GM23338 (cell line): ENCODE measurements around the gene KLF11. TPM values are rescaled to one million over a fixed set of nuclear protein-coding genes. Genes with fewer than 3 reads are reported as not detected.

Experiments
- ATAC-seq: fragments of 200-7000 bp; cut with Tn5 transposase; 3 replicates; pipeline ENCODE4 v1.9.1; 2020
- DNase-seq: peaks from one replicate; pipeline ENCODE4 v3.0.0-alpha.2; 2015; ENCODE audit warnings: low spot score
- H2AFZ ChIP-seq: fragments of 200-600 bp; sonication (generic); 2 replicates; pipeline ENCODE4 v1.8.0; 2016; ENCODE audit warnings: antibody characterized with exemption, mild to moderate bottlenecking, moderate library complexity
- H3F3A ChIP-seq: fragments of 200-600 bp; sonication (generic); replicated peaks from 2 replicates; pipeline ENCODE4 v1.8.0; 2017; ENCODE audit warnings: antibody characterized with exemption, mixed run types, low read depth
- H3K27ac ChIP-seq: fragments of 200-600 bp; sonication (generic); 2 replicates; pipeline ENCODE4 v1.6.1; 2016; ENCODE audit warnings: low read depth
- H3K27me3 ChIP-seq: fragments of 200-600 bp; sonication (generic); 2 replicates; pipeline ENCODE4 v1.8.0; 2016; ENCODE audit warnings: mild to moderate bottlenecking, mixed run types, moderate library complexity; ENCODE audit not compliant: insufficient read depth
- H3K36me3 ChIP-seq: fragments of 200-600 bp; sonication (generic); 2 replicates; pipeline ENCODE4 v1.8.0; 2016; ENCODE audit warnings: mild to moderate bottlenecking; ENCODE audit not compliant: insufficient read depth
- H3K4me1 ChIP-seq: fragments of 200-600 bp; sonication (generic); 2 replicates; pipeline ENCODE4 v1.8.0; 2016; ENCODE audit warnings: mild to moderate bottlenecking, moderate library complexity; ENCODE audit not compliant: insufficient read depth
- H3K4me2 ChIP-seq: fragments of 200-600 bp; sonication (generic); 2 replicates; pipeline ENCODE4 v1.7.1; 2017; ENCODE audit warnings: mixed run types
- H3K4me3 ChIP-seq: fragments of 200-600 bp; sonication (generic); 2 replicates; pipeline ENCODE4 v1.6.1; 2016; ENCODE audit warnings: mixed run types
- H3K79me2 ChIP-seq: fragments of 200-600 bp; sonication (generic); replicated peaks from 2 replicates; pipeline ENCODE4 v1.8.0; 2017; ENCODE audit warnings: mild to moderate bottlenecking; ENCODE audit not compliant: insufficient read depth
- H3K9me2 ChIP-seq: fragments of 200-600 bp; sonication (generic); 2 replicates; pipeline ENCODE4 v1.8.0; 2017; ENCODE audit not compliant: insufficient read depth
- H4K20me1 ChIP-seq: fragments of 200-600 bp; sonication (generic); replicated peaks from 2 replicates; pipeline ENCODE4 v1.8.0; 2017; ENCODE audit warnings: mild to moderate bottlenecking; ENCODE audit not compliant: insufficient read depth
- H3K27ac Mint-ChIP-seq: 2 replicates; pipeline ENCODE4 v1.8.0; 2020; ENCODE audit warnings: inconsistent platforms, mild to moderate bottlenecking, moderate library complexity, mixed read lengths
- H3K27me3 Mint-ChIP-seq: 3 replicates; pipeline ENCODE4 v1.8.0; 2022; ENCODE audit warnings: low read depth, mild to moderate bottlenecking, moderate library complexity, mixed read lengths, inconsistent platforms; ENCODE audit not compliant: insufficient read depth, poor library complexity
- H3K36me3 Mint-ChIP-seq: 3 replicates; pipeline ENCODE4 v1.8.0; 2021; ENCODE audit warnings: low read depth, mild to moderate bottlenecking, inconsistent platforms, moderate library complexity, mixed read lengths
- H3K4me1 Mint-ChIP-seq: 3 replicates; pipeline ENCODE4 v1.8.0; 2020; ENCODE audit warnings: mild to moderate bottlenecking, inconsistent platforms, mixed read lengths
- H3K4me3 Mint-ChIP-seq: 3 replicates; pipeline ENCODE4 v1.8.0; 2021; ENCODE audit warnings: moderate library complexity, mild to moderate bottlenecking, inconsistent platforms, mixed read lengths
- H3K9me3 Mint-ChIP-seq: 3 replicates; pipeline ENCODE4 v1.8.0; 2020; ENCODE audit warnings: moderate library complexity, mild to moderate bottlenecking, inconsistent platforms, mixed read lengths
- CREB1 ChIP-seq: fragments of 250-450 bp; sonication (Bioruptor Pico); IDR thresholded peaks from 2 replicates; pipeline ENCODE4 v1.5.0; 2020; ENCODE audit warnings: low read depth, mild to moderate bottlenecking, moderate library complexity
- EZH2 ChIP-seq: fragments of 200-600 bp; sonication (generic); IDR thresholded peaks from one replicate; pipeline ENCODE4 v1.8.0; 2017; ENCODE audit warnings: antibody characterized with exemption, mild to moderate bottlenecking, low read depth; ENCODE audit not compliant: unreplicated experiment
- EZH2phosphoT487 ChIP-seq: fragments of 200-600 bp; sonication (generic); IDR thresholded peaks from one replicate; pipeline ENCODE4 v1.8.1; 2018; ENCODE audit warnings: antibody characterized with exemption; ENCODE audit not compliant: unreplicated experiment
- JUNB ChIP-seq: IDR thresholded peaks from one replicate; pipeline ENCODE4 v1.6.1; 2016; ENCODE audit warnings: antibody characterized with exemption; ENCODE audit not compliant: unreplicated experiment
- NANOG ChIP-seq: IDR thresholded peaks from 2 replicates; pipeline ENCODE4 v1.6.1; 2016; ENCODE audit warnings: antibody characterized with exemption, borderline replicate concordance
- POLR2AphosphoS5 ChIP-seq: IDR thresholded peaks from 2 replicates; pipeline ENCODE4 v1.6.1; 2016; ENCODE audit warnings: antibody characterized with exemption, low read depth
- STAT1 ChIP-seq: IDR thresholded peaks from one replicate; pipeline ENCODE4 v1.6.1; 2016; ENCODE audit warnings: antibody characterized with exemption; ENCODE audit not compliant: unreplicated experiment
- ZNF114 ChIP-seq: fragments of 250-450 bp; sonication (Bioruptor Pico); IDR thresholded peaks from 2 replicates; pipeline ENCODE4 v1.5.0; 2020; ENCODE audit warnings: mild to moderate bottlenecking, moderate library complexity
- ZNF331 ChIP-seq: fragments of 250-450 bp; sonication (Bioruptor Pico); IDR thresholded peaks from 2 replicates; pipeline ENCODE4 v1.5.0; 2020; ENCODE audit warnings: low read depth, mild to moderate bottlenecking, moderate library complexity
- long read RNA-seq: library from polyadenylated mRNA; unstranded; transcript quantifications from one replicate; pipeline ENCODE4 v2.0.0, GENCODE V29; 2020; ENCODE audit not compliant: unreplicated experiment
- polyA plus RNA-seq: library from polyadenylated mRNA; unstranded; fragments of >200 nt; fragmentation: Nextera tagmentation; extraction: Ambion mirVana; gene quantifications from 2 replicates; pipeline ENCODE4 v1.2.1, GENCODE V29; 2016
- total RNA-seq: library from RNA; depleted of rRNA; stranded (reverse); fragments of >200 nt; shearing (Covaris generic); gene quantifications from 2 replicates; pipeline ENCODE4 v1.2.3, GENCODE V29; 2014; rRNA removed
- TF ChIP-seq, protein P1 (sequence below): IDR thresholded peaks from one replicate; pipeline ENCODE4 v1.6.1; 2018; ENCODE audit warnings: antibody characterized with exemption; ENCODE audit not compliant: unreplicated experiment
- TF ChIP-seq, protein P2 (sequence below): IDR thresholded peaks from 2 replicates; pipeline ENCODE4 v1.6.1; 2016; ENCODE audit warnings: antibody characterized with exemption
- TF ChIP-seq, protein P3 (sequence below): fragments of 250-450 bp; sonication (Bioruptor Pico); IDR thresholded peaks from 2 replicates; pipeline ENCODE4 v1.5.0; 2020; ENCODE audit warnings: mild to moderate bottlenecking, moderate library complexity
- TF ChIP-seq, protein P4 (sequence below), 2 experiments: fragments of 200-600 bp in 1 of 2; sonication (generic) in 1 of 2; conservative IDR thresholded peaks; 2 replicates each; pipeline versions ENCODE4 v1.5.1 to v1.6.1; 2016 to 2017; ENCODE audit warnings: antibody characterized with exemption in 2 of 2, low read depth in 2 of 2, mild to moderate bottlenecking in 2 of 2, moderate library complexity in 1 of 2

Gene KLF11
- 5.1 and 5.6 TPM in 2 replicates for total RNA-seq
- 1.4 and 1.6 TPM in 2 replicates for polyA plus RNA-seq
- long read RNA-seq, partial matches to known transcripts = 1 of 1 reads
- long read RNA-seq, other reads (novel, unspliced or antisense) = 0 of 1 reads

DNA sequence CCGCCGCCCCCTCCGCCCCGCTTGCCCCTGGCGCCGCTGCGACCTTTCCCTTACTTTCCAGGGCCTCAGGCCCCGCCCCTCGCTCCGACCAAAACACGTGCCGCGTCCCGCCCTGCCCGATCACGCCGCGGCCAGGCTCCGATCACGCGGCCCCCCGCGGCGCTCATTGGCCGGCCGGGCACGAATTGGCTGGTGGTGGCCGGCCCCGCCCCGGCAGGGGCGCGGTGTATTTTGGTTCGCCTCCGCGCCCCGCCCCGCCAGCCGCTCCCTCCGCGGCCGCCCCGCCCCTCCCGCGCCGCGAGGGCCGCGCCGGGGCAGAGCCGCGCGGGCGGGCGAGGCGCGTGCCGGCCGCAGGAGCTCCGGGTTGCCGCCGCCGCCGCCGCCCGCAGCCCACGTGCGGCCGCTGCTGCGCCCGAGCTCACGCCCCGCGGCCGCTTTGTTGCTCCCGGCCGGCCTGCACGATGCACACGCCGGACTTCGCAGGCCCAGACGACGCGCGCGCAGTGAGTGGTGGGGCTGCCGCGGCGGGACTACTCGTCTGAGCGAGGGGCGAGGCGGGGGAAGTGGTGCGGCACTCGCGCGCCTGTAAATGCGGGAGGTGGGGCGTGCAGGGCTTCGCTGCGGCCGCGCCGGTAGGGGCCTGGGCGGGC lies at the start of gene KLF11:
Gene KLF11, plus strand, starts transcription at position 295 of the 650 bp plus-strand sequence. Its CDS starts 167 bp downstream, at position 462.
- H3K4me2 ChIP-seq = peak within 1 kb of the TSS; percentile 87
- TF ChIP-seq EZH2 = no peak
- no peak for TF ChIP-seq ZNF331 (CRISPR knock-in tag)
- TF ChIP-seq, protein P1, sequence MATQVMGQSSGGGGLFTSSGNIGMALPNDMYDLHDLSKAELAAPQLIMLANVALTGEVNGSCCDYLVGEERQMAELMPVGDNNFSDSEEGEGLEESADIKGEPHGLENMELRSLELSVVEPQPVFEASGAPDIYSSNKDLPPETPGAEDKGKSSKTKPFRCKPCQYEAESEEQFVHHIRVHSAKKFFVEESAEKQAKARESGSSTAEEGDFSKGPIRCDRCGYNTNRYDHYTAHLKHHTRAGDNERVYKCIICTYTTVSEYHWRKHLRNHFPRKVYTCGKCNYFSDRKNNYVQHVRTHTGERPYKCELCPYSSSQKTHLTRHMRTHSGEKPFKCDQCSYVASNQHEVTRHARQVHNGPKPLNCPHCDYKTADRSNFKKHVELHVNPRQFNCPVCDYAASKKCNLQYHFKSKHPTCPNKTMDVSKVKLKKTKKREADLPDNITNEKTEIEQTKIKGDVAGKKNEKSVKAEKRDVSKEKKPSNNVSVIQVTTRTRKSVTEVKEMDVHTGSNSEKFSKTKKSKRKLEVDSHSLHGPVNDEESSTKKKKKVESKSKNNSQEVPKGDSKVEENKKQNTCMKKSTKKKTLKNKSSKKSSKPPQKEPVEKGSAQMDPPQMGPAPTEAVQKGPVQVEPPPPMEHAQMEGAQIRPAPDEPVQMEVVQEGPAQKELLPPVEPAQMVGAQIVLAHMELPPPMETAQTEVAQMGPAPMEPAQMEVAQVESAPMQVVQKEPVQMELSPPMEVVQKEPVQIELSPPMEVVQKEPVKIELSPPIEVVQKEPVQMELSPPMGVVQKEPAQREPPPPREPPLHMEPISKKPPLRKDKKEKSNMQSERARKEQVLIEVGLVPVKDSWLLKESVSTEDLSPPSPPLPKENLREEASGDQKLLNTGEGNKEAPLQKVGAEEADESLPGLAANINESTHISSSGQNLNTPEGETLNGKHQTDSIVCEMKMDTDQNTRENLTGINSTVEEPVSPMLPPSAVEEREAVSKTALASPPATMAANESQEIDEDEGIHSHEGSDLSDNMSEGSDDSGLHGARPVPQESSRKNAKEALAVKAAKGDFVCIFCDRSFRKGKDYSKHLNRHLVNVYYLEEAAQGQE = no peak
- no peak for TF ChIP-seq EZH2phosphoT487
- no peak for TF ChIP-seq JUNB
- TF ChIP-seq NANOG = no peak
- no peak for TF ChIP-seq CREB1
- TF ChIP-seq, protein P2, sequence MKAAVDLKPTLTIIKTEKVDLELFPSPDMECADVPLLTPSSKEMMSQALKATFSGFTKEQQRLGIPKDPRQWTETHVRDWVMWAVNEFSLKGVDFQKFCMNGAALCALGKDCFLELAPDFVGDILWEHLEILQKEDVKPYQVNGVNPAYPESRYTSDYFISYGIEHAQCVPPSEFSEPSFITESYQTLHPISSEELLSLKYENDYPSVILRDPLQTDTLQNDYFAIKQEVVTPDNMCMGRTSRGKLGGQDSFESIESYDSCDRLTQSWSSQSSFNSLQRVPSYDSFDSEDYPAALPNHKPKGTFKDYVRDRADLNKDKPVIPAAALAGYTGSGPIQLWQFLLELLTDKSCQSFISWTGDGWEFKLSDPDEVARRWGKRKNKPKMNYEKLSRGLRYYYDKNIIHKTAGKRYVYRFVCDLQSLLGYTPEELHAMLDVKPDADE = no peak
- TF ChIP-seq STAT1 = no peak
- no peak for TF ChIP-seq POLR2AphosphoS5
- TF ChIP-seq ZNF114 (CRISPR knock-in tag) = no peak
- TF ChIP-seq, protein P3, sequence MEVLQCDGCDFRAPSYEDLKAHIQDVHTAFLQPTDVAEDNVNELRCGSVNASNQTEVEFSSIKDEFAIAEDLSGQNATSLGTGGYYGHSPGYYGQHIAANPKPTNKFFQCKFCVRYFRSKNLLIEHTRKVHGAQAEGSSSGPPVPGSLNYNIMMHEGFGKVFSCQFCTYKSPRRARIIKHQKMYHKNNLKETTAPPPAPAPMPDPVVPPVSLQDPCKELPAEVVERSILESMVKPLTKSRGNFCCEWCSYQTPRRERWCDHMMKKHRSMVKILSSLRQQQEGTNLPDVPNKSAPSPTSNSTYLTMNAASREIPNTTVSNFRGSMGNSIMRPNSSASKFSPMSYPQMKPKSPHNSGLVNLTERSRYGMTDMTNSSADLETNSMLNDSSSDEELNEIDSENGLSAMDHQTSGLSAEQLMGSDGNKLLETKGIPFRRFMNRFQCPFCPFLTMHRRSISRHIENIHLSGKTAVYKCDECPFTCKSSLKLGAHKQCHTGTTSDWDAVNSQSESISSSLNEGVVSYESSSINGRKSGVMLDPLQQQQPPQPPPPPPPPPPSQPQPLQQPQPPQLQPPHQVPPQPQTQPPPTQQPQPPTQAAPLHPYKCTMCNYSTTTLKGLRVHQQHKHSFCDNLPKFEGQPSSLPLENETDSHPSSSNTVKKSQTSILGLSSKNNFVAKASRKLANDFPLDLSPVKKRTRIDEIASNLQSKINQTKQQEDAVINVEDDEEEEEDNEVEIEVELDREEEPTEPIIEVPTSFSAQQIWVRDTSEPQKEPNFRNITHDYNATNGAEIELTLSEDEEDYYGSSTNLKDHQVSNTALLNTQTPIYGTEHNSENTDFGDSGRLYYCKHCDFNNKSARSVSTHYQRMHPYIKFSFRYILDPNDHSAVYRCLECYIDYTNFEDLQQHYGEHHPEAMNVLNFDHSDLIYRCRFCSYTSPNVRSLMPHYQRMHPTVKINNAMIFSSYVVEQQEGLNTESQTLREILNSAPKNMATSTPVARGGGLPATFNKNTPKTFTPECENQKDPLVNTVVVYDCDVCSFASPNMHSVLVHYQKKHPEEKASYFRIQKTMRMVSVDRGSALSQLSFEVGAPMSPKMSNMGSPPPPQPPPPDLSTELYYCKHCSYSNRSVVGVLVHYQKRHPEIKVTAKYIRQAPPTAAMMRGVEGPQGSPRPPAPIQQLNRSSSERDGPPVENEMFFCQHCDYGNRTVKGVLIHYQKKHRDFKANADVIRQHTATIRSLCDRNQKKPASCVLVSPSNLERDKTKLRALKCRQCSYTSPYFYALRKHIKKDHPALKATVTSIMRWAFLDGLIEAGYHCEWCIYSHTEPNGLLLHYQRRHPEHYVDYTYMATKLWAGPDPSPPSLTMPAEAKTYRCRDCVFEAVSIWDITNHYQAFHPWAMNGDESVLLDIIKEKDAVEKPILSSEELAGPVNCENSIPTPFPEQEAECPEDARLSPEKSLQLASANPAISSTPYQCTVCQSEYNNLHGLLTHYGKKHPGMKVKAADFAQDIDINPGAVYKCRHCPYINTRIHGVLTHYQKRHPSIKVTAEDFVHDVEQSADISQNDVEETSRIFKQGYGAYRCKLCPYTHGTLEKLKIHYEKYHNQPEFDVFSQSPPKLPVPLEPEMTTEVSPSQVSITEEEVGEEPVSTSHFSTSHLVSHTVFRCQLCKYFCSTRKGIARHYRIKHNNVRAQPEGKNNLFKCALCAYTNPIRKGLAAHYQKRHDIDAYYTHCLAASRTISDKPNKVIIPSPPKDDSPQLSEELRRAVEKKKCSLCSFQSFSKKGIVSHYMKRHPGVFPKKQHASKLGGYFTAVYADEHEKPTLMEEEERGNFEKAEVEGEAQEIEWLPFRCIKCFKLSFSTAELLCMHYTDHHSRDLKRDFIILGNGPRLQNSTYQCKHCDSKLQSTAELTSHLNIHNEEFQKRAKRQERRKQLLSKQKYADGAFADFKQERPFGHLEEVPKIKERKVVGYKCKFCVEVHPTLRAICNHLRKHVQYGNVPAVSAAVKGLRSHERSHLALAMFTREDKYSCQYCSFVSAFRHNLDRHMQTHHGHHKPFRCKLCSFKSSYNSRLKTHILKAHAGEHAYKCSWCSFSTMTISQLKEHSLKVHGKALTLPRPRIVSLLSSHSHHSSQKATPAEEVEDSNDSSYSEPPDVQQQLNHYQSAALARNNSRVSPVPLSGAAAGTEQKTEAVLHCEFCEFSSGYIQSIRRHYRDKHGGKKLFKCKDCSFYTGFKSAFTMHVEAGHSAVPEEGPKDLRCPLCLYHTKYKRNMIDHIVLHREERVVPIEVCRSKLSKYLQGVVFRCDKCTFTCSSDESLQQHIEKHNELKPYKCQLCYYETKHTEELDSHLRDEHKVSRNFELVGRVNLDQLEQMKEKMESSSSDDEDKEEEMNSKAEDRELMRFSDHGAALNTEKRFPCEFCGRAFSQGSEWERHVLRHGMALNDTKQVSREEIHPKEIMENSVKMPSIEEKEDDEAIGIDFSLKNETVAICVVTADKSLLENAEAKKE (CRISPR knock-in tag) = no peak
- TF ChIP-seq, protein P4, sequence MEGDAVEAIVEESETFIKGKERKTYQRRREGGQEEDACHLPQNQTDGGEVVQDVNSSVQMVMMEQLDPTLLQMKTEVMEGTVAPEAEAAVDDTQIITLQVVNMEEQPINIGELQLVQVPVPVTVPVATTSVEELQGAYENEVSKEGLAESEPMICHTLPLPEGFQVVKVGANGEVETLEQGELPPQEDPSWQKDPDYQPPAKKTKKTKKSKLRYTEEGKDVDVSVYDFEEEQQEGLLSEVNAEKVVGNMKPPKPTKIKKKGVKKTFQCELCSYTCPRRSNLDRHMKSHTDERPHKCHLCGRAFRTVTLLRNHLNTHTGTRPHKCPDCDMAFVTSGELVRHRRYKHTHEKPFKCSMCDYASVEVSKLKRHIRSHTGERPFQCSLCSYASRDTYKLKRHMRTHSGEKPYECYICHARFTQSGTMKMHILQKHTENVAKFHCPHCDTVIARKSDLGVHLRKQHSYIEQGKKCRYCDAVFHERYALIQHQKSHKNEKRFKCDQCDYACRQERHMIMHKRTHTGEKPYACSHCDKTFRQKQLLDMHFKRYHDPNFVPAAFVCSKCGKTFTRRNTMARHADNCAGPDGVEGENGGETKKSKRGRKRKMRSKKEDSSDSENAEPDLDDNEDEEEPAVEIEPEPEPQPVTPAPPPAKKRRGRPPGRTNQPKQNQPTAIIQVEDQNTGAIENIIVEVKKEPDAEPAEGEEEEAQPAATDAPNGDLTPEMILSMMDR (conservative IDR thresholded peaks at IDR 0.05; ENCODE audit: low read depth in 2 of 2) = no peak
- no peaks in the 10 kb centered on the region for H3K79me2 ChIP-seq
- peak within 1 kb of the TSS; percentile 91 for H2AFZ ChIP-seq
- ATAC-seq = peak; percentile 21
- peak within 1 kb of the TSS; percentile 59 for H3K4me3 ChIP-seq
- Mint-ChIP-seq H3K27ac (peak within 1 kb of the TSS; percentile 86), H3K4me1 (peaks cover 3% of the 10 kb centered on the region; the same call in 1 of the 3 replicates), H3K27me3 (peaks cover 51% of the 10 kb centered on the region), H3K9me3 (peaks cover 12% of the 10 kb centered on the region), H3K4me3 (peak within 1 kb of the TSS; percentile 79), H3K36me3 (peaks cover 28% of the 10 kb centered on the region)
- H3K36me3 ChIP-seq = no peaks in the 10 kb centered on the region
- H4K20me1 ChIP-seq = 0 out of 2 replicates have a peak, but pooled peaks cover 2% of the 10 kb centered on the region
- peaks cover 6% of the 10 kb centered on the region for H3K4me1 ChIP-seq
- DNase-seq = peak; percentile 89
- no peaks in the 10 kb centered on the region for H3K9me2 ChIP-seq
- H3K27ac ChIP-seq = no peak within 1 kb of the TSS
- 0 out of 2 replicates have a peak, but pooled peaks cover 5% of the 10 kb centered on the region for H3F3A ChIP-seq
- H3K27me3 ChIP-seq = peaks cover 22% of the 10 kb centered on the region
